ENCODE data around the gene CNGA3. TPM values are rescaled to one million over a fixed set of nuclear protein-coding genes. Genes with fewer than 3 reads are reported as not detected.

Gene CNGA3
- total and polyA plus RNA-seq, 2 donors (not counting 3 experiments of a cell fraction or from before 2014, with no cell fraction given): not detected

- Histone ChIP-seq H3K9me3 (replicated peaks; ENCODE audit: control insufficient read depth, insufficient read depth, low read length) (no peaks in the 10 kb centered on the region), H3K9me1 (replicated peaks; ENCODE audit: control insufficient read depth, extremely low read depth, insufficient read depth, low read length) (no peaks in the 10 kb centered on the region), H2AFZ (ENCODE audit: low read depth, low read length) (no peak overlapping the region), H3K79me2 (ENCODE audit: control insufficient read depth, insufficient read depth, low read length) (no peaks in the 10 kb centered on the region), H3K4me1 (ENCODE audit: control insufficient read depth, extremely low read depth, insufficient read depth, low read length) (no peaks in the 10 kb centered on the region), H3K9ac (replicated peaks; ENCODE audit: extremely low read depth, insufficient read depth, low read length) (no peak overlapping the region), H3K4me3 (replicated peaks in 1 of 3; ENCODE audit: insufficient read depth in 1 of 3, low read depth in 1 of 3, low read length in 3 of 3) (no peak overlapping the region), H3K4me2 (ENCODE audit: insufficient read depth, low read length) (no peak overlapping the region), H3K27me3 (ENCODE audit: control insufficient read depth in 2 of 2, insufficient read depth in 2 of 2, low read length in 2 of 2) (peaks cover 7 to 8% of the 10 kb centered on the region in 2 experiments), H4K20me1 (replicated peaks; ENCODE audit: control insufficient read depth, extremely low read depth, insufficient read depth, low read length) (no peaks in the 10 kb centered on the region), H3K27ac (ENCODE audit: insufficient read depth, low read depth, low read length) (no peak overlapping the region), H3K36me3 (ENCODE audit: control insufficient read depth in 2 of 2, extremely low read depth in 1 of 2, insufficient read depth in 2 of 2, low read length in 2 of 2) (no peaks in the 10 kb centered on the region)
- BruUV-seq (replicated peaks): no TSS peak
- POLR2A ChIA-PET: no interaction called here
- CTCF ChIA-PET: no interaction called here
- no peak for FAIRE-seq
- DNase-seq (ENCODE audit: low read depth, low spot score): no peak
- intact Hi-C loops (cut with micrococcal nuclease): no loop called here
- TF ChIP-seq EZH2 (IDR thresholded peaks at IDR 0.05; ENCODE audit: borderline replicate concordance, low read depth, low read length, severe bottlenecking) (no peak), POLR2AphosphoS5 (IDR thresholded peaks at IDR 0.05; ENCODE audit: insufficient read depth, low read depth, low read length) (no peak), MYC (IDR thresholded peaks at IDR 0.05; ENCODE audit: low read depth, low read length) (no peak), FOS (IDR thresholded peaks at IDR 0.05; ENCODE audit: borderline replicate concordance, insufficient read depth, low read length) (no peak), CTCF (IDR thresholded peaks at IDR 0.05; ENCODE audit: extremely low read depth in 1 of 2, insufficient read depth in 1 of 2, low read depth in 1 of 2, low read length in 2 of 2) (no peak), GATA2 (IDR thresholded peaks at IDR 0.05; ENCODE audit: insufficient read depth, insufficient read length, low read depth, low read length) (no peak), POLR2A (IDR thresholded peaks at IDR 0.05; ENCODE audit: low read depth, low read length) (no peak), MAX (IDR thresholded peaks at IDR 0.05; ENCODE audit: insufficient read depth, insufficient read length) (no peak), JUN (IDR thresholded peaks at IDR 0.05; ENCODE audit: borderline replicate concordance, insufficient read depth, insufficient read length, low read depth) (no peak)
- dilution Hi-C loops (cut with MboI; ENCODE audit: extremely low pct_ligation_motif_present, low sequenced_read_pairs): no loop called here
Measured at GRCh38 chr2:98369710-98370239, 23.5 kb downstream of the CNGA3 start.
